ENCODE measurements around the gene MYH9.

MYH9 gene

GRCh38 chr22:36288571-36289405, 99.0 kb downstream of the MYH9 start:
- no peak for DNase-seq (ENCODE audit: low spot score in 2 of 2)
- no peak for ATAC-seq (replicated peaks; ENCODE audit: extremely low read depth, poor library complexity, severe bottlenecking)
- Mint-ChIP-seq H3K4me1 (peaks cover 48% of the 10 kb centered on the region), H3K4me3 (peak overlapping the region; percentile 71), H3K36me3 (ENCODE audit: insufficient read depth) (peaks cover 83% of the 10 kb centered on the region), H3K27ac (ENCODE audit: low read depth) (peak overlapping the region; percentile 91), H3K27me3 (no peaks in the 10 kb centered on the region), H3K9me3 (no peaks in the 10 kb centered on the region)

DNA sequence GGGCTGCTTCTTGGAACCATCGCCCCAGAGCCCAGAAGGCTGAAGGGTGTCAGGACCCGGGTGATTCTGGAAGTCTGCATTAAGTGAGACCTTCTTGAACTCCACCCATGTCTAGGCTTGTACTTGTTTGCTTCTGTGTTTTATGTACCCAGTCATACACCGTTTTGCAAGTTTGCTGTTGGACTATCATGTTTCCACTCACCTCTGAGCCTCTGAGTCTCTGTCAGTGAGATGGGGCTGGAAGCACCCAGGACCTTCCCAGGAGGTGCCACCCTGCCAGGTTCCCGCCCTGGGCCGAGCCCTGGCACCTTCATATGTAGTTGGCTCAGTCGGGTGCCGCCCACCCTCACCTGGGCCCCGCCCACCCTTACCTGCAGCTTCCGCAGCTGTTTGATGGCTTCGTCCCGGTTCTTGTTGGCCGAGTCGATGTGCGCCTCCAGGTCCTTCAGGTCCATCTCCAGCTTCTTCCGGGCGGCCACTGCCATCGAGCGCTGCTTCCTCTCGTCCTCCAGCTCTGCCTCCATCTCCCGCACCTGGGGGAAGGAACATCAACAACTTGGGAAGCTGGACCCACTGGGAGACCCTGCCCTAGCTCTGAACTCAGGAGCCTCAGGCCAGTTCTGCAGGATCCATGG, 99.8 kb downstream of the MYH9 start:
- no peaks in the 10 kb centered on the region for H3K27me3 Mint-ChIP-seq
- H3K4me3 Mint-ChIP-seq = peak overlapping the region; percentile 71
- DNase-seq (ENCODE audit: low spot score in 2 of 2) (no peak), ATAC-seq (replicated peaks; ENCODE audit: extremely low read depth, poor library complexity, severe bottlenecking) (no peak)
- peaks cover 84% of the 10 kb centered on the region for H3K36me3 Mint-ChIP-seq (ENCODE audit: insufficient read depth)
- peaks cover 48% of the 10 kb centered on the region for H3K4me1 Mint-ChIP-seq
- H3K9me3 Mint-ChIP-seq = no peaks in the 10 kb centered on the region
- peak overlapping the region; percentile 91 for H3K27ac Mint-ChIP-seq (ENCODE audit: low read depth)

- H3K4me1 Mint-ChIP-seq = peaks cover 33% of the 10 kb centered on the region
- peak overlapping the region; percentile 90 for H3K27ac Mint-ChIP-seq (ENCODE audit: low read depth)
- no peaks in the 10 kb centered on the region for H3K27me3 Mint-ChIP-seq
- peak; percentile 37 for ATAC-seq (replicated peaks; ENCODE audit: extremely low read depth, poor library complexity, severe bottlenecking)
- no peaks in the 10 kb centered on the region for H3K9me3 Mint-ChIP-seq
- peak overlapping the region; percentile 32 for H3K4me3 Mint-ChIP-seq
- H3K36me3 Mint-ChIP-seq (ENCODE audit: insufficient read depth) = peaks cover 83% of the 10 kb centered on the region
- DNase-seq (ENCODE audit: low spot score in 2 of 2) = peak; percentile 53 to 55
Measured at GRCh38 chr22:36286096-36286957, 101.4 kb downstream of the MYH9 start.

DNA sequence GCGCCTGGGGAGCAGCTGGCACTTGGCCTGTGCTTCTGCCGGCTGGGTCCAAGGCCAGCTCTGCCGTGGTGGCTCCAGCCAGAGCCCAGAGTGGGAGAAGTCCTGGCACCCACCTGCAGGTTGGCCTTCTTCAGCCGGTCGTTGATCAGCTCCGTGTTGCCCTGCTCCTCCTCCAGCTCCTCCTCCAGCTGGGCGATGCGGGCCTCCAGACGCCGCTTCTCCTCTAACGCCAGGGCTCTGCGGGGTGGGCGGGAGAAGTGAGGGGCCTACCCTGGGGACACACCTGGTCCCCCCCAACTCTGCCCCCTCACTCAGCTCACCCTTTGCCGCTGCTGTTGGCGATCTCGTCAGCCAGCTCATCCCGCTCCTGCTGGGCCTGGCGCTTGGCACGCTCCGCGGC, 102.2 kb downstream of the MYH9 start:
- no peaks in the 10 kb centered on the region for H3K27me3 Mint-ChIP-seq
- DNase-seq (ENCODE audit: low spot score in 2 of 2) (no peak), ATAC-seq (replicated peaks; ENCODE audit: extremely low read depth, poor library complexity, severe bottlenecking) (no peak)
- peaks cover 88% of the 10 kb centered on the region for H3K36me3 Mint-ChIP-seq (ENCODE audit: insufficient read depth)
- no peak overlapping the region for H3K27ac Mint-ChIP-seq (ENCODE audit: low read depth)
- H3K4me1 Mint-ChIP-seq = peaks cover 33% of the 10 kb centered on the region
- H3K4me3 Mint-ChIP-seq = no peak overlapping the region
- H3K9me3 Mint-ChIP-seq = no peaks in the 10 kb centered on the region

- Mint-ChIP-seq H3K27me3 (no peaks in the 10 kb centered on the region), H3K9me3 (no peaks in the 10 kb centered on the region), H3K27ac (ENCODE audit: low read depth) (no peak overlapping the region), H3K36me3 (ENCODE audit: insufficient read depth) (peaks cover 88% of the 10 kb centered on the region), H3K4me3 (no peak overlapping the region), H3K4me1 (peaks cover 32% of the 10 kb centered on the region)
- DNase-seq (ENCODE audit: low spot score in 2 of 2) = no peak
- ATAC-seq (replicated peaks; ENCODE audit: extremely low read depth, poor library complexity, severe bottlenecking) = no peak
Measured at GRCh38 chr22:36285017-36285416, 102.8 kb downstream of the MYH9 start.

- H3K9me3 Mint-ChIP-seq = no peaks in the 10 kb centered on the region
- H3K36me3 Mint-ChIP-seq (ENCODE audit: insufficient read depth) = peaks cover 84% of the 10 kb centered on the region
- H3K27ac Mint-ChIP-seq (ENCODE audit: low read depth) = no peak overlapping the region
- peaks cover 28% of the 10 kb centered on the region for H3K4me1 Mint-ChIP-seq
- DNase-seq (ENCODE audit: low spot score in 2 of 2) = no peak
- ATAC-seq (replicated peaks; ENCODE audit: extremely low read depth, poor library complexity, severe bottlenecking) = no peak
- H3K27me3 Mint-ChIP-seq = no peaks in the 10 kb centered on the region
- H3K4me3 Mint-ChIP-seq = no peak overlapping the region
Measured at GRCh38 chr22:36284171-36284571, 103.6 kb downstream of the MYH9 start.

GRCh38 chr22:36282328-36282831, 105.4 kb downstream of the MYH9 start:
- H3K4me1 Mint-ChIP-seq = peaks cover 23% of the 10 kb centered on the region
- peaks cover 72% of the 10 kb centered on the region for H3K36me3 Mint-ChIP-seq (ENCODE audit: insufficient read depth)
- DNase-seq (ENCODE audit: low spot score in 2 of 2) (no peak), ATAC-seq (replicated peaks; ENCODE audit: extremely low read depth, poor library complexity, severe bottlenecking) (no peak)
- H3K27ac Mint-ChIP-seq (ENCODE audit: low read depth) = no peak overlapping the region
- H3K27me3 Mint-ChIP-seq = no peaks in the 10 kb centered on the region
- no peaks in the 10 kb centered on the region for H3K9me3 Mint-ChIP-seq
- H3K4me3 Mint-ChIP-seq = no peak overlapping the region

- Mint-ChIP-seq H3K27me3 (no peaks in the 10 kb centered on the region), H3K36me3 (ENCODE audit: insufficient read depth) (peaks cover 68% of the 10 kb centered on the region), H3K4me3 (no peak overlapping the region), H3K27ac (ENCODE audit: low read depth) (peak overlapping the region; percentile 57), H3K4me1 (peaks cover 17% of the 10 kb centered on the region), H3K9me3 (no peaks in the 10 kb centered on the region)
- ATAC-seq (replicated peaks; ENCODE audit: extremely low read depth, poor library complexity, severe bottlenecking) (no peak), DNase-seq (ENCODE audit: low spot score in 2 of 2) (no peak)
Measured at GRCh38 chr22:36281781-36282327, 105.9 kb downstream of the MYH9 start.

GRCh38 chr22:36280379-36280778, 107.4 kb downstream of the MYH9 start:
- H3K4me1 Mint-ChIP-seq = peaks cover 13% of the 10 kb centered on the region
- no peak overlapping the region for H3K4me3 Mint-ChIP-seq
- H3K27ac Mint-ChIP-seq (ENCODE audit: low read depth) = peak overlapping the region; percentile 57
- ATAC-seq (replicated peaks; ENCODE audit: extremely low read depth, poor library complexity, severe bottlenecking) (no peak), DNase-seq (ENCODE audit: low spot score in 2 of 2) (no peak)
- H3K9me3 Mint-ChIP-seq = no peaks in the 10 kb centered on the region
- peaks cover 61% of the 10 kb centered on the region for H3K36me3 Mint-ChIP-seq (ENCODE audit: insufficient read depth)
- H3K27me3 Mint-ChIP-seq = no peaks in the 10 kb centered on the region

- Mint-ChIP-seq H3K36me3 (ENCODE audit: insufficient read depth) (peaks cover 56% of the 10 kb centered on the region), H3K4me3 (no peak overlapping the region), H3K27ac (ENCODE audit: low read depth) (no peak overlapping the region), H3K9me3 (no peaks in the 10 kb centered on the region), H3K27me3 (no peaks in the 10 kb centered on the region), H3K4me1 (peaks cover 13% of the 10 kb centered on the region)
- DNase-seq (ENCODE audit: low spot score in 2 of 2) (no peak), ATAC-seq (replicated peaks; ENCODE audit: extremely low read depth, poor library complexity, severe bottlenecking) (no peak)
Measured at GRCh38 chr22:36279219-36279666, 108.5 kb downstream of the MYH9 start.

DNA sequence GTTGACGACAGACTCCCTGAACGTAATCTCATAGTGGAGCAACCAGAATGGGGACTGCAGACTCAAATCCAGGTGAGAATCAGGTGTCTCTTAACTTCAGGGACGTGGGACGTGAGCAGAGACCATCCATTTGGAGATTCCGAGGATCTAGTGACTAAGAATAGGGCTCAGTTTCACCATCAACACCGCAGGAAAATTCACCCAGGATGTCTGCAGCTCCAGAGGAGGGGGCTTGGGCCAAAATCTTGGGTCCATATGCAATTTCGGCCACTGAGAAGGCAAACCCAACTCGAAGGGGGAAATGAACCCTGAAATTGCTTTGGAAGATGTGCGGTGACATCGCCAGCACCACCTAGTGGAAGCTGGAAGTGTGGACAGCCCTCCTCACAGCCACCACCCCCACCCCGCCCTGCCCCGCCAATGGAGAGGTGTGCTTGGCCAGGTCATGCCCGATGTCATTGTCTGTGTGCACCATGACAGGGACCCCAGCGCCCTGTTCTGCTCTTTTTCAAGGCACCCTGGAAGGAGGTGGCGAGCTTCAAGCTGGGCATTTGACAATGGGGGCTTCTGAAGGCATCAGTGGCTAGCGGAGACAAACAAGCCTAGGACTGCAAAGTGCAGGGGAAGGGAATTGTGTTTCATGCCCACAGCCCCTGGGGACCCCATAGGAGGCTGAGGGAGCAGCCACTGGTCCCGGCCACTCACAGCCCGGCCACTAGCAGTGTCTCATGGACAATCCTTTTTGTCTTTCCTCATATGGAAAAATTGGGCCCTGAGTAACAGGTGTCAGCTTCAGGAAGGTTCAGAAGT, 110.1 kb downstream of the MYH9 start:
- H3K27me3 Mint-ChIP-seq = no peaks in the 10 kb centered on the region
- ATAC-seq (replicated peaks; ENCODE audit: extremely low read depth, poor library complexity, severe bottlenecking) (peak; percentile 82), DNase-seq (ENCODE audit: low spot score in 2 of 2) (peak; percentile 41 to 43)
- no peaks in the 10 kb centered on the region for H3K9me3 Mint-ChIP-seq
- no peak overlapping the region for H3K4me3 Mint-ChIP-seq
- H3K4me1 Mint-ChIP-seq = peaks cover 13% of the 10 kb centered on the region
- H3K36me3 Mint-ChIP-seq (ENCODE audit: insufficient read depth) = peaks cover 46% of the 10 kb centered on the region
- H3K27ac Mint-ChIP-seq (ENCODE audit: low read depth) = peak overlapping the region; percentile 6
